Mesenchymal stem cell (in vitro differentiated cells and primary cell): ENCODE measurements around the gene NTHL1.

ENCODE experiments used
- DNase-seq: peaks from one replicate; pipeline ENCODE4 v3.0.0-alpha.2; 2013
- H2AFZ ChIP-seq: one replicate; pipeline ENCODE4 v1.6.1; 2013; ENCODE audit warnings: low read depth, mild to moderate bottlenecking, control low read depth, inconsistent platforms, low read length, moderate library complexity
- H2AK5ac ChIP-seq: 2 replicates; pipeline ENCODE4 v1.6.1; 2013; ENCODE audit warnings: low read length, moderate library complexity, mild to moderate bottlenecking, inconsistent platforms; ENCODE audit not compliant: severe bottlenecking
- H2BK120ac ChIP-seq: one replicate; pipeline ENCODE4 v1.6.1; 2013; ENCODE audit warnings: low read depth, mild to moderate bottlenecking, inconsistent platforms, low read length, moderate library complexity
- H2BK12ac ChIP-seq, 2 experiments: one replicate each; pipeline ENCODE4 v1.6.1; 2013; ENCODE audit warnings: inconsistent platforms in 2 of 2, low read length in 2 of 2, mild to moderate bottlenecking in 2 of 2, moderate library complexity in 2 of 2, control low read depth in 1 of 2
- H2BK15ac ChIP-seq: one replicate; pipeline ENCODE4 v1.6.1; 2013; ENCODE audit warnings: mild to moderate bottlenecking, low read depth, inconsistent platforms; ENCODE audit not compliant: poor library complexity, severe bottlenecking
- H2BK5ac ChIP-seq: 2 replicates; pipeline ENCODE4 v1.6.1; 2013; ENCODE audit warnings: low read depth, mild to moderate bottlenecking, low read length, control low read depth, inconsistent platforms; ENCODE audit not compliant: poor library complexity, severe bottlenecking
- H3K14ac ChIP-seq, 2 experiments: one replicate each; pipeline ENCODE4 v1.6.1; 2013; ENCODE audit warnings: inconsistent platforms in 2 of 2, low read length in 2 of 2, control low read depth in 1 of 2, mild to moderate bottlenecking in 1 of 2, moderate library complexity in 1 of 2
- H3K18ac ChIP-seq, 2 experiments: one replicate each; pipeline ENCODE4 v1.6.1; 2013; ENCODE audit warnings: inconsistent platforms in 2 of 2, low read length in 2 of 2, control low read depth in 1 of 2, low read depth in 1 of 2, mild to moderate bottlenecking in 1 of 2
- H3K23ac ChIP-seq, 2 experiments: one replicate each; pipeline ENCODE4 v1.6.1; 2013; ENCODE audit warnings: inconsistent platforms in 2 of 2, low read length in 2 of 2, mild to moderate bottlenecking in 2 of 2, moderate library complexity in 2 of 2, control low read depth in 1 of 2
- H3K27ac ChIP-seq: 2 replicates; pipeline ENCODE4 v1.5.1; 2013; ENCODE audit warnings: mild to moderate bottlenecking, moderate library complexity, low read length, control low read depth, inconsistent platforms; ENCODE audit not compliant: poor library complexity, severe bottlenecking
- H3K27me3 ChIP-seq, 2 experiments: 2 replicates each; pipeline versions ENCODE4 v1.6.1 to v1.7.0; 2013; ENCODE audit warnings: low read length in 2 of 2, mild to moderate bottlenecking in 2 of 2, moderate library complexity in 2 of 2, control low read depth in 1 of 2, inconsistent platforms in 1 of 2; ENCODE audit not compliant: control insufficient read depth in 1 of 2, insufficient read depth in 1 of 2
- H3K36me3 ChIP-seq, 2 experiments: 2 replicates each; pipeline versions ENCODE4 v1.6.1 to v1.7.0; 2013; ENCODE audit warnings: low read length in 2 of 2, control low read depth in 1 of 2, inconsistent platforms in 1 of 2, low read depth in 1 of 2, mild to moderate bottlenecking in 1 of 2; ENCODE audit not compliant: insufficient read depth in 2 of 2, control insufficient read depth in 1 of 2
- H3K4ac ChIP-seq, 2 experiments: one replicate each; pipeline ENCODE4 v1.6.1; 2013; ENCODE audit warnings: inconsistent platforms in 2 of 2, low read length in 2 of 2, mild to moderate bottlenecking in 2 of 2, moderate library complexity in 2 of 2, control low read depth in 1 of 2, low read depth in 1 of 2
- H3K4me1 ChIP-seq: 2 replicates; pipeline ENCODE4 v1.6.1; 2013; ENCODE audit warnings: low read depth, low read length, control low read depth; ENCODE audit not compliant: control insufficient read depth, insufficient read depth
- H3K4me2 ChIP-seq: 2 replicates; pipeline ENCODE4 v1.6.1; 2013; ENCODE audit warnings: low read length, mild to moderate bottlenecking, inconsistent platforms; ENCODE audit not compliant: poor library complexity, severe bottlenecking
- H3K4me3 ChIP-seq, 2 experiments: 2 replicates each; pipeline versions ENCODE4 v1.5.1 to v1.7.0; 2013; ENCODE audit warnings: low read length in 2 of 2, mild to moderate bottlenecking in 2 of 2, control low read depth in 1 of 2, low read depth in 1 of 2; ENCODE audit not compliant: insufficient read depth in 1 of 2
- H3K79me1 ChIP-seq: replicated peaks from 2 replicates; pipeline ENCODE4 v1.6.1; 2013; ENCODE audit warnings: mild to moderate bottlenecking, control low read depth, low read length, inconsistent platforms; ENCODE audit not compliant: poor library complexity, severe bottlenecking
- H3K9ac ChIP-seq: 2 replicates; pipeline ENCODE4 v1.7.0; 2013; ENCODE audit warnings: mild to moderate bottlenecking, low read length, moderate library complexity
- H3K9me3 ChIP-seq: 2 replicates; pipeline ENCODE4 v1.7.0; 2013; ENCODE audit warnings: mild to moderate bottlenecking, low read length; ENCODE audit not compliant: control insufficient read depth
- H4K8ac ChIP-seq: one replicate; pipeline ENCODE4 v1.6.1; 2013; ENCODE audit warnings: inconsistent platforms, mild to moderate bottlenecking, low read length, moderate library complexity
- H4K91ac ChIP-seq: one replicate; pipeline ENCODE4 v1.6.1; 2013; ENCODE audit warnings: mild to moderate bottlenecking, low read length, inconsistent platforms
- WGBS: methylation state at CpG from one replicate; pipeline ENCODE4 v1.1.7; 2013; ENCODE audit warnings: mixed read lengths; 5-methylcytosine and 5-hydroxymethylcytosine counted together

The NTHL1 gene

GRCh38 chr16:2091547-2092255, 44.1 kb upstream of the NTHL1 start:
- H3K9me3 ChIP-seq, result no peaks in the 10 kb centered on the region
- WGBS, result 49% methylated on average over 46 of the region's 49 CpGs
- peak overlapping the region; percentile 24 for H2BK120ac ChIP-seq
- peak overlapping the region in 1 of 2 experiments; percentile 48 for H2BK12ac ChIP-seq
- no peak overlapping the region for H3K27ac ChIP-seq
- H3K4ac ChIP-seq, result peak overlapping the region; percentile 8 to 83
- H3K79me1 ChIP-seq, result peaks cover 9% of the 10 kb centered on the region
- H2AFZ ChIP-seq, result no peak overlapping the region
- peak overlapping the region; percentile 86 for H4K91ac ChIP-seq
- peak overlapping the region; percentile 40 for H2BK15ac ChIP-seq
- DNase-seq, result peak; percentile 13
- no peak overlapping the region for H2AK5ac ChIP-seq
- H4K8ac ChIP-seq, result peak overlapping the region; percentile 75
- H3K23ac ChIP-seq, result no peak overlapping the region
- no peak overlapping the region for H2BK5ac ChIP-seq
- H3K4me1 ChIP-seq, result peaks cover 50% of the 10 kb centered on the region
- peaks cover 74 to 88% of the 10 kb centered on the region in 2 experiments for H3K36me3 ChIP-seq
- peak overlapping the region in 1 of 2 experiments; percentile 37 for H3K4me3 ChIP-seq
- H3K27me3 ChIP-seq, result no peaks in the 10 kb centered on the region
- peak overlapping the region; percentile 50 to 75 for H3K18ac ChIP-seq
- H3K9ac ChIP-seq, result no peak overlapping the region
- H3K4me2 ChIP-seq, result peak overlapping the region; percentile 54
- peak overlapping the region in 1 of 2 experiments; percentile 56 for H3K14ac ChIP-seq

- Histone ChIP-seq H3K9ac (no peak overlapping the region), H2BK120ac (peak overlapping the region; percentile 24), H4K8ac (peak overlapping the region; percentile 75), H4K91ac (peak overlapping the region; percentile 86), H3K27me3 (no peaks in the 10 kb centered on the region), H3K4ac (peak overlapping the region in 1 of 2 experiments; percentile 9), H2BK15ac (no peak overlapping the region), H3K18ac (peak overlapping the region; percentile 50 to 75), H3K4me2 (peak overlapping the region; percentile 54), H3K27ac (no peak overlapping the region), H2AFZ (no peak overlapping the region), H3K14ac (peak overlapping the region in 1 of 2 experiments; percentile 56), H3K4me1 (peaks cover 47% of the 10 kb centered on the region), H3K4me3 (peak overlapping the region in 1 of 2 experiments; percentile 37), H2BK12ac (no peak overlapping the region), H2BK5ac (no peak overlapping the region), H3K23ac (no peak overlapping the region), H3K9me3 (no peaks in the 10 kb centered on the region), H3K36me3 (peaks cover 78 to 89% of the 10 kb centered on the region in 2 experiments), H2AK5ac (no peak overlapping the region), H3K79me1 (peaks cover 9% of the 10 kb centered on the region)
- WGBS, result 43% methylated on average over 48 of the region's 101 CpGs
- DNase-seq, result peak; percentile 79
Observed at GRCh38 chr16:2090777-2091546, 43.3 kb upstream of the NTHL1 start.

GRCh38 chr16:2090481-2090776, 42.8 kb upstream of the NTHL1 start:
- peak overlapping the region in 1 of 2 experiments; percentile 9 for H3K4ac ChIP-seq
- no peak overlapping the region for H4K91ac ChIP-seq
- no peak overlapping the region for H2BK12ac ChIP-seq
- peaks cover 9% of the 10 kb centered on the region for H3K79me1 ChIP-seq
- no peak overlapping the region for H3K4me3 ChIP-seq
- no peak overlapping the region for H3K27ac ChIP-seq
- no peak overlapping the region for H2AK5ac ChIP-seq
- peaks cover 48% of the 10 kb centered on the region for H3K4me1 ChIP-seq
- H3K9ac ChIP-seq, result no peak overlapping the region
- H2BK15ac ChIP-seq, result no peak overlapping the region
- no peak for DNase-seq
- H2AFZ ChIP-seq, result no peak overlapping the region
- H3K18ac ChIP-seq, result no peak overlapping the region
- H3K27me3 ChIP-seq, result no peaks in the 10 kb centered on the region
- H2BK120ac ChIP-seq, result no peak overlapping the region
- no peak overlapping the region for H2BK5ac ChIP-seq
- H3K4me2 ChIP-seq, result no peak overlapping the region
- no peak overlapping the region for H4K8ac ChIP-seq
- 96% methylated on average over 14 of the region's 14 CpGs for WGBS
- no peak overlapping the region for H3K23ac ChIP-seq
- peaks cover 75 to 94% of the 10 kb centered on the region in 2 experiments for H3K36me3 ChIP-seq
- no peaks in the 10 kb centered on the region for H3K9me3 ChIP-seq
- H3K14ac ChIP-seq, result no peak overlapping the region
